Purkinje cell (primary cell): ENCODE data around the gene DNAL1. TPM values are rescaled to one million over a fixed set of nuclear protein-coding genes. Genes with fewer than 3 reads are reported as not detected.

Experiments used
- polyA plus RNA-seq: library from polyadenylated mRNA; unstranded; fragments of >200 nt; fragmentation: Nextera tagmentation; gene quantifications from 2 replicates; pipeline ENCODE4 v1.2.1, GENCODE V29; 2014

Gene DNAL1, protein sequence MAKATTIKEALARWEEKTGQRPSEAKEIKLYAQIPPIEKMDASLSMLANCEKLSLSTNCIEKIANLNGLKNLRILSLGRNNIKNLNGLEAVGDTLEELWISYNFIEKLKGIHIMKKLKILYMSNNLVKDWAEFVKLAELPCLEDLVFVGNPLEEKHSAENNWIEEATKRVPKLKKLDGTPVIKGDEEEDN
- polyA plus RNA-seq = 7.8 and 29.9 TPM in 2 replicates

DNA sequence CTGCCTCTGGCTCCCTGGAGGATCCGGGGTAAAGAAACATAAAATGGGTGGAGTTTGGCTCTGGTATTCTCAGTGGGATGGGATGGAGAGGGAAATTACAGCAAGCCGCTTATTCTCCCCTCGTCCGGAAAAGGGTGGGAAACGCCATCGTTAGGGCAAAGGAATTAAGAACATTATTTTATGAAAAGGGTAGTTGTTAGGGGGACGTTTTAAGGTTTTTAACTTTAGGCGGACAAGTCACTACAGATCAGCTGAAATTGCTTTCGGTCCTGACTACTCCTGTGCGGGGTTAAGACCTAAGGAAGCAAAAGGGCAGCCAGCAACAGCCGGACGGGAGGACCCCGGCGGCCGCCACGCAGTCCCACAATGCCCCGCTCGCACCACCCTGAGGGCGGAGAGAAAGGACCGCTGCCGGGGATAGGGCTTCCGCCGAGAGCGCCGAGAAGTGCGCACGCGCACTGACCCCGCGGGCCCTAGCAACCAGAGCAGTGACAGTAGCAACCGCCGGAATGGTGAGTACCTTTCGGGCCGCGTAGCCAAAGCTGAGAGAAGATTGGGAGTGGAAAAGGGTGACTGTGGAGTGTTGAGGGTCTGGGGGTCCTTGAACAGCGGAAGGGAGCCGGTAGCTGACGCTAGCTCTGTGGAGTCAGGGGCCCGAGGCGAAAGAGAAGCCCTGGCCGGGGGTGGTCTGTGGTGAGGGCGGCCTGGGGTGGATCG, at the start of gene DNAL1:
Gene DNAL1, plus strand, starts transcription at position 456 of the 717 bp plus-strand sequence. Its CDS starts 54 bp downstream, at position 510.

DNA sequence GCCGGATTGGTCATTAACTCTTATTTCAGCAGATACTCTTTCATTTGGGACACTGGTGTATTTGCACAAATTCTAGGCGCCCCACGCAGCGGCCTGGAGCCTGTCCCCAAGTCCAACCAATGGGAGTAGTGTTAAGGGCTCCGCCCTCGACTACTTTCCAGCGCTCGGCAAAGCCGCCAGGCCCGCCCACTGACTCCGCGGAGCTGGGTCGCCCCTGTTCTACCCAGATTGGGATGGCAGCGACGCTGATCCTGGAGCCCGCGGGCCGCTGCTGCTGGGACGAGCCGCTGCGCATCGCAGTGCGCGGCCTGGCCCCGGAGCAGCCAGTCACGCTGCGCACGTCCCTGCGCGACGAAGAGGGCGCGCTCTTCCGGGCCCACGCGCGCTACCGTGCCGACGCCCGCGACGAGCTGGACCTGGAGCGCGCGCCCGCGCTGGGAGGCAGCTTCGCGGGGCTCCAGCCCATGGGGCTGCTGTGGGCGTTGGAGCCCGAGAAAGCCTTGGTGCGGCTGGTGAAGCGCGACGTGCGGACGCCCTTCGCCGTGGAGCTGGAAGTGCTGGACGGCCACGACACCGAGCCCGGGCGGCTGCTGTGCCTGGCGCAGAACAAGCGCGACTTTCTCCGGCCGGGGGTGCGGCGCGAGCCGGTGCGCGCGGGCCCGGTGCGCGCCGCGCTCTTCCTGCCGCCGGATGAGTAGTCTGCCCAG, 32.3 kb upstream of the DNAL1 start, which contains the start of gene ACOT6:
Gene ACOT6, plus strand, starts transcription at position 179 of the 707 bp plus-strand sequence. Its CDS starts 55 bp downstream, at position 234.

DNA sequence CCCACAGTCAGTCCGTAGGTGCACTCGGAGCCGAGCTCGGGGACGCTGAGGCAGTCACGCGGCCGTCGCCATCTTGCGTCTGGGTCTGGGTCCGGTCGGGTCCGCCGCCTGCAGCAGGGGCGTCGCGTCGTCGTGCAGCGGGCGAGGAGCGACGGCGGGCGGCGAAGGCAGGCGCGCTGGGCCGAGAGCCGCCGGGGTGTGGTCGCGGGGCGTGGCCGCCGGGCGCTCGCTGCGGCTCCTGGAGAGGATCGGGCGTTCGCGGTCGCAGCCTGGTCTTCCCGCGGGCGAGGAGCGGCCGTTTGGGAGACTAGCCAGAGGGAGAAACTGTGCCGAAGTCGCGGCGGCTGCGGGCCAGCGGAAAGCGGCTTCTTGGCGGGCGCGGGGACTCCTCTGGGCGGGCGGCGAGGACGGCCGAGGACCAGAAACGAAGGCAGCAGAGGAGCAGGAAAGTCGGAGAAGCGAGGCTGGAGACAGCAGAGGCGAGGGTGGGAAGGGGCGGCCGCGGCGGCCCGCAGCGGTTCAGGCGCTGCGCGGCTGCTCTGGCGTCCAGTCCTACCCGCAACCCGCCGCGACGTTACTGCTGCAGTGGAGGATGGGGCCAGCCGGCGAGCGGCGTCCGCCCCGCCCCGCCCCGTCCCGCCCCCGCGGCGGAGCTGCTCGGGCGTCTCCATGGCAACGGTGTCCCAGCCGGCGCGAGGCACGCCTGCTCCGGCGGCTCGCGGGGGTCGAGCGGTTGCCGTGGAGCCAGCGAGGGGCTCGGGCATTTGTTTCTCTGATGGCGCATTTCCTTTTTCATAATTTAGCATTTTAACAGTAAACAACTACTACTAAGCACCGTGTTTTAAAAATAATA, 69.2 kb downstream of the DNAL1 start, which contains the start of gene PNMA1:
Gene PNMA1, minus strand, starts transcription at position 582 of the 853 bp plus-strand sequence. CDS start 745 bp downstream, outside the sequence.

Other genes with a start within 250 kb of the DNAL1 start
- gene NUMB, start 186.4 kb upstream of the DNAL1 start, polyA plus RNA-seq = 22.4 and 31.3 TPM in 2 replicates
- 5.3 and 6.3 TPM in 2 replicates for gene RIOX1, start 154.1 kb upstream of the DNAL1 start, polyA plus RNA-seq
- gene ACOT1, start 107.8 kb upstream of the DNAL1 start, polyA plus RNA-seq = 6.6 and 10.0 TPM in 2 replicates
- gene HEATR4, start 86.0 kb upstream of the DNAL1 start, polyA plus RNA-seq = 0.87 and 1.1 TPM in 2 replicates
- gene ACOT2, start 75.8 kb upstream of the DNAL1 start, polyA plus RNA-seq = 24.2 and 26.4 TPM in 2 replicates
- gene ACOT4, start 53.1 kb upstream of the DNAL1 start, polyA plus RNA-seq = 0.13 and 0.83 TPM in 2 replicates
- gene ACOT6, start 32.5 kb upstream of the DNAL1 start, polyA plus RNA-seq = not detected in 2 replicates
- gene PNMA1, start 69.4 kb downstream of the DNAL1 start, polyA plus RNA-seq = 104 and 145 TPM in 2 replicates
- 6.4 and 12.1 TPM in 2 replicates for gene PTGR2, start 206.8 kb downstream of the DNAL1 start, polyA plus RNA-seq
- gene ZNF410, start 241.9 kb downstream of the DNAL1 start, polyA plus RNA-seq = 2.8 and 7.8 TPM in 2 replicates